Measurements from ENCODE around the gene CISD2.

DNA sequence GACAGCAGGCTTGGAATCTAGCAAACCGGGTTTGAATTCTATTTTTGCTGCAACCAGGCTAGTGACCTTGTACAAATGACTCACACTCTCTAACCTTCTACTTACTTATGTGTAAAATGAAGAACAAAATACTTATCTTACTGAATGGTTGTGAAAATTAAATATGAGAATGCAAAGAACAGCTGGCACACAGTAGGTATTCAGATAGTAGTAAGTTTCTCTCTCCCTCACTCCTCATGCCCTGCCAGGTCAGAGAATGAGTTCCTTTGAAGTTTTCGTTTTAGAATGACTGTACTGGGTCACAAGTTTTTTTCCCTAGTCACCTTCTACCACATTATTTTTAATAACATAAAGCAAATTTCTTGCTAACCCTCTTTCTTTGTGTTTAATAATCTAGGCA lies 33.0 kb downstream of the CISD2 start:
- TF ChIP-seq FOXP2 (optimal IDR thresholded peaks at IDR 0.05; ENCODE audit: control extremely low read depth, extremely low read length, insufficient read depth), result no peak
- no peak for TF ChIP-seq EZH2 (IDR thresholded peaks at IDR 0.05)
- TF ChIP-seq POLR2AphosphoS5 (IDR thresholded peaks at IDR 0.05; ENCODE audit: borderline replicate concordance, low read depth, low read length), result no peak
